ENCODE results near the gene NSMF. TPM values are rescaled to one million over a fixed set of nuclear protein-coding genes. Genes with fewer than 3 reads are reported as not detected.

Gene NSMF
- total and polyA plus RNA-seq, 2 donors (not counting 3 experiments of a cell fraction or from before 2014, with no cell fraction given): 43.3 to 53.7 TPM

DNA sequence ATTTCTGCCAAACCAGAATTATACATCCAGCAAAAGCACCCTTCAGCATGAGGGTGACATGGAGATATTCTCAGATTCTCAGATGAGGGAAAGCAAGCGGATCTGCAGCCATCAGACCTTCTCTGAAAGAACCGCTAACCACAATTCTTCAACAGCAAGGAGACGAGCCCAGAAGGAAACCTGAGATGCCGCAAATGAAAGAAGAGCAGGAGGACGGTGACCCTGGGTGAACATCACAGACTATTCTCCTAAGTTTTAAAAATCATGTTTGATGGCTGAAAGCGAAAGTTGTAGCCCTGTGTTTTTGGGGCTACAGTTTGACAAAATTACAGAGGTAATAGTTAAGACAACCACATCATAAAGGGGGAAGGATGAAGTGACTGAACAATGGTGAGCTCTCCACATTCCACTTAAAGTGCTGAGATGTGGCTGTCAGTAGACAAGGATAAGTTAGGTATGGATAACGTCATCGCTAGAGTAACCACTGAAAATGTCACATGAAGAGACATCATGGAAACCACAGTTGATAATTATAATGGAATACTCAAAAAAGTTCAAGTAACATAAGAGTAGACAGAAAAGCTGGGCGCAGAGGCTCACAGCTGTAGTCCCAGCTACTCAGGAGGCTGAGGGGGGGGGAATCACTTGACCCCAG is 31.5 kb upstream of the NSMF start:
- ChIA-PET CTCF (interaction anchor here (1.4 kb wide), 1 partner anchor 10 kb away, joined by 3 read pairs; no protein-coding TSS in a partner anchor), POLR2A (no interaction called here)

More for the DNA sequence above, 31.5 kb upstream of the NSMF start:
- Histone ChIP-seq H3K4me3 (replicated peaks in 1 of 3; ENCODE audit: insufficient read depth in 1 of 3, low read depth in 1 of 3, low read length in 3 of 3) (no peak overlapping the region), H3K27ac (ENCODE audit: insufficient read depth, low read depth, low read length) (no peak overlapping the region), H2AFZ (ENCODE audit: low read depth, low read length) (no peak overlapping the region), H3K4me1 (ENCODE audit: control insufficient read depth, extremely low read depth, insufficient read depth, low read length) (no peaks in the 10 kb centered on the region), H3K36me3 (ENCODE audit: control insufficient read depth in 2 of 2, extremely low read depth in 1 of 2, insufficient read depth in 2 of 2, low read length in 2 of 2) (no peaks in the 10 kb centered on the region), H3K9me1 (replicated peaks; ENCODE audit: control insufficient read depth, extremely low read depth, insufficient read depth, low read length) (no peaks in the 10 kb centered on the region), H4K20me1 (replicated peaks; ENCODE audit: control insufficient read depth, extremely low read depth, insufficient read depth, low read length) (no peaks in the 10 kb centered on the region), H3K9me3 (replicated peaks; ENCODE audit: control insufficient read depth, insufficient read depth, low read length) (no peaks in the 10 kb centered on the region), H3K79me2 (ENCODE audit: control insufficient read depth, insufficient read depth, low read length) (no peaks in the 10 kb centered on the region), H3K27me3 (ENCODE audit: control insufficient read depth in 2 of 2, insufficient read depth in 2 of 2, low read length in 2 of 2) (no peaks in the 10 kb centered on the region), H3K9ac (replicated peaks; ENCODE audit: extremely low read depth, insufficient read depth, low read length) (no peak overlapping the region), H3K4me2 (ENCODE audit: insufficient read depth, low read length) (no peak overlapping the region)
- dilution Hi-C loops (cut with MboI; ENCODE audit: extremely low pct_ligation_motif_present, low sequenced_read_pairs): no loop called here
- DNase-seq (ENCODE audit: low read depth, low spot score) (no peak), FAIRE-seq (no peak)
- intact Hi-C loops (cut with micrococcal nuclease): no loop called here
- BruUV-seq (replicated peaks): no TSS peak
- TF ChIP-seq POLR2A (IDR thresholded peaks at IDR 0.05; ENCODE audit: low read depth, low read length) (no peak), JUN (IDR thresholded peaks at IDR 0.05; ENCODE audit: borderline replicate concordance, insufficient read depth, insufficient read length, low read depth) (no peak), EZH2 (IDR thresholded peaks at IDR 0.05; ENCODE audit: borderline replicate concordance, low read depth, low read length, severe bottlenecking) (no peak), GATA2 (IDR thresholded peaks at IDR 0.05; ENCODE audit: insufficient read depth, insufficient read length, low read depth, low read length) (no peak), FOS (IDR thresholded peaks at IDR 0.05; ENCODE audit: borderline replicate concordance, insufficient read depth, low read length) (no peak), POLR2AphosphoS5 (IDR thresholded peaks at IDR 0.05; ENCODE audit: insufficient read depth, low read depth, low read length) (no peak), MYC (IDR thresholded peaks at IDR 0.05; ENCODE audit: low read depth, low read length) (no peak)
- TF ChIP-seq, protein P1, sequence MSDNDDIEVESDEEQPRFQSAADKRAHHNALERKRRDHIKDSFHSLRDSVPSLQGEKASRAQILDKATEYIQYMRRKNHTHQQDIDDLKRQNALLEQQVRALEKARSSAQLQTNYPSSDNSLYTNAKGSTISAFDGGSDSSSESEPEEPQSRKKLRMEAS (IDR thresholded peaks at IDR 0.05; ENCODE audit: insufficient read depth, insufficient read length): no peak
- TF ChIP-seq, protein P2, sequence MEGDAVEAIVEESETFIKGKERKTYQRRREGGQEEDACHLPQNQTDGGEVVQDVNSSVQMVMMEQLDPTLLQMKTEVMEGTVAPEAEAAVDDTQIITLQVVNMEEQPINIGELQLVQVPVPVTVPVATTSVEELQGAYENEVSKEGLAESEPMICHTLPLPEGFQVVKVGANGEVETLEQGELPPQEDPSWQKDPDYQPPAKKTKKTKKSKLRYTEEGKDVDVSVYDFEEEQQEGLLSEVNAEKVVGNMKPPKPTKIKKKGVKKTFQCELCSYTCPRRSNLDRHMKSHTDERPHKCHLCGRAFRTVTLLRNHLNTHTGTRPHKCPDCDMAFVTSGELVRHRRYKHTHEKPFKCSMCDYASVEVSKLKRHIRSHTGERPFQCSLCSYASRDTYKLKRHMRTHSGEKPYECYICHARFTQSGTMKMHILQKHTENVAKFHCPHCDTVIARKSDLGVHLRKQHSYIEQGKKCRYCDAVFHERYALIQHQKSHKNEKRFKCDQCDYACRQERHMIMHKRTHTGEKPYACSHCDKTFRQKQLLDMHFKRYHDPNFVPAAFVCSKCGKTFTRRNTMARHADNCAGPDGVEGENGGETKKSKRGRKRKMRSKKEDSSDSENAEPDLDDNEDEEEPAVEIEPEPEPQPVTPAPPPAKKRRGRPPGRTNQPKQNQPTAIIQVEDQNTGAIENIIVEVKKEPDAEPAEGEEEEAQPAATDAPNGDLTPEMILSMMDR (IDR thresholded peaks at IDR 0.05; ENCODE audit: extremely low read depth in 1 of 2, insufficient read depth in 1 of 2, low read depth in 1 of 2, low read length in 2 of 2): no peak
